Skeletal muscle tissue (tissue), 4 donors: Measurements from ENCODE around the gene STAG2. TPM values are rescaled to one million over a fixed set of nuclear protein-coding genes. Genes with fewer than 3 reads are reported as not detected.
A peak's percentile ranks its signal among the peaks of the same experiment; 100 is the strongest.

Source experiments
- H3K27ac ChIP-seq: one replicate; pipeline ENCODE4 v1.7.0; 2013; ENCODE audit warnings: mild to moderate bottlenecking, low read depth, low read length, inconsistent platforms
- H3K27me3 ChIP-seq, 3 donors: one replicate each; pipeline ENCODE4 v1.7.0; 2013; ENCODE audit warnings: low read length in 3 of 3; ENCODE audit not compliant: control insufficient read depth in 3 of 3, insufficient read depth in 3 of 3
- H3K36me3 ChIP-seq, 3 donors: one replicate each; pipeline ENCODE4 v1.7.0; 2013; ENCODE audit warnings: low read length in 3 of 3; ENCODE audit not compliant: control insufficient read depth in 3 of 3, insufficient read depth in 3 of 3
- H3K4me1 ChIP-seq, 3 donors: one replicate each; pipeline ENCODE4 v1.7.0; 2013; ENCODE audit warnings: low read length in 3 of 3, mild to moderate bottlenecking in 3 of 3; ENCODE audit not compliant: control insufficient read depth in 3 of 3, insufficient read depth in 3 of 3
- H3K4me3 ChIP-seq, 3 donors: one replicate each; pipeline ENCODE4 v1.7.0; 2013; ENCODE audit warnings: low read length in 3 of 3
- H3K9ac ChIP-seq, 3 donors: one replicate each; pipeline ENCODE4 v1.7.0; 2013; ENCODE audit warnings: low read length in 3 of 3, mild to moderate bottlenecking in 3 of 3, moderate library complexity in 2 of 3, low read depth in 1 of 3
- H3K9me3 ChIP-seq, 3 donors: one replicate each; pipeline ENCODE4 v1.7.0; 2013; ENCODE audit warnings: low read length in 3 of 3; ENCODE audit not compliant: control insufficient read depth in 3 of 3
- total RNA-seq: library from RNA; depleted of rRNA; stranded (reverse); fragments of >200 nt; gene quantifications from one replicate; pipeline ENCODE4 v1.2.3, GENCODE V29; 2014
- donor health status: Osteomylitis.

Gene STAG2
- total RNA-seq, 1 donor from 2014 or later = 67.8 TPM

DNA sequence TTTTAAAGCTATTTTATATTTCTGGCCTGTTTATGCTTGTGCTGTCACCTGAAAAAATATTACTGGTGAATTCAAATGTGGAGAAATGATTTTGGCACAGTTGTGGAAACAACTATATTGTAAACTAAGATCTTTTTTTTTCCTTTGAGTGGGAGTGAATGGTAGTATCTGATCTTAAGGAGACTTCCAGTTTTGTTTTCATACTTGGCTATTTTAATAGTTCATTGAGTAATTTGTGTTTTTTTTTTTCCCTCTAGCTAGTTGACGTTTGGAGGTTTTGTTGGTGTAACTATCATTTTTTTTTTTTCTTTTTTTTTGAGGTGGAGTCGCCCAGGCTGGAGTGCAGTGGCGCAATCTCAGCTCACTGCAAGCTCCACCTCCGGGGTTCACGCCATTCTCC, 10.5 kb downstream of the STAG2 start:
- Histone ChIP-seq H3K27me3 (no peaks in the 10 kb centered on the region), H3K36me3 (no peaks in the 10 kb centered on the region), H3K4me1 (peaks cover 0 to 11% (median 5%) of the 10 kb centered on the region in 3 donors), H3K9me3 (no peaks in the 10 kb centered on the region), H3K27ac (no peak overlapping the region), H3K9ac (no peak overlapping the region), H3K4me3 (no peak overlapping the region)

DNA sequence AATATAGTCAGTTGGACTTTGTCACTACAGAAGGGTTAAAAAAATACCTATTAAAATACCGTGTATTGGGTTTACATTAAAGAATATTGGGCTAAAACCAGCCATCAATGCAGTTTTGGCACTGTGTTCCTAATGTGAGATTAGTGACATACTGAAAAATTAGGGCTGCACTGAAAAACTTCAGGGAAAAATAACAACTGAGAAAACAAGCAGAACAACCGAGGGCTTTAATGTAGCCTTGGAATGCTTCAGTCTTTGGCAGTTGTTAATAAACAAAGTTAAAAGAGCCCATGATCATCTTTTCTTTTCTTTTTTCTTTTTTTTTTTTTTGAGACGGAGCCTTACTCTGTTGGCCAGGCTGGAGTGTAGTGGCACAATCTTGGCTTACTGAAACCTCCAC, 12.4 kb downstream of the STAG2 start:
- Histone ChIP-seq H3K4me1 (peaks cover 0 to 5% (median under 1%) of the 10 kb centered on the region in 3 donors), H3K9me3 (no peaks in the 10 kb centered on the region), H3K4me3 (no peak overlapping the region), H3K27me3 (no peaks in the 10 kb centered on the region), H3K36me3 (no peaks in the 10 kb centered on the region), H3K27ac (no peak overlapping the region), H3K9ac (no peak overlapping the region)

DNA sequence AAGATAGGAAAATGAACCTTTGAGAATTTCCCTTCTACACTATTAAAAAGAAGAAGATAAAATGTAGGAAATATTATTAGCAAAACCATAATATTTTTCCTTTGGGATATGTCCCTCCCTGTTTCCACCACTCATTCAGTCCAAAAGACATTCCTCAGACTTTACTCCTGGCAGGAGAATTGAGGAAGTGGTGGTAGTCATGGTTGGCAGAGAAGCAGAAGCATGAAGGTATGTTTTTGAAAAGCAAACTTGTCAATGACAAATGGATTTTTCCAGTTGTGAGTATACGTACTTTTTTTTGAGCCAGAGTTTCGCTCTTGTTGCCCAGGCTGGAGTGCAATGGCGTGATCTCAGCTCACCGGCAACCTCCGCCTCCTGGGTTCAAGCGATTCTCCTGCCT, 13.7 kb downstream of the STAG2 start:
- Histone ChIP-seq H3K36me3 (no peaks in the 10 kb centered on the region), H3K27ac (no peak overlapping the region), H3K4me3 (no peak overlapping the region), H3K9me3 (no peaks in the 10 kb centered on the region), H3K4me1 (peaks cover 4 to 8% (median 5%) of the 10 kb centered on the region in 3 donors), H3K27me3 (no peaks in the 10 kb centered on the region), H3K9ac (no peak overlapping the region)

DNA sequence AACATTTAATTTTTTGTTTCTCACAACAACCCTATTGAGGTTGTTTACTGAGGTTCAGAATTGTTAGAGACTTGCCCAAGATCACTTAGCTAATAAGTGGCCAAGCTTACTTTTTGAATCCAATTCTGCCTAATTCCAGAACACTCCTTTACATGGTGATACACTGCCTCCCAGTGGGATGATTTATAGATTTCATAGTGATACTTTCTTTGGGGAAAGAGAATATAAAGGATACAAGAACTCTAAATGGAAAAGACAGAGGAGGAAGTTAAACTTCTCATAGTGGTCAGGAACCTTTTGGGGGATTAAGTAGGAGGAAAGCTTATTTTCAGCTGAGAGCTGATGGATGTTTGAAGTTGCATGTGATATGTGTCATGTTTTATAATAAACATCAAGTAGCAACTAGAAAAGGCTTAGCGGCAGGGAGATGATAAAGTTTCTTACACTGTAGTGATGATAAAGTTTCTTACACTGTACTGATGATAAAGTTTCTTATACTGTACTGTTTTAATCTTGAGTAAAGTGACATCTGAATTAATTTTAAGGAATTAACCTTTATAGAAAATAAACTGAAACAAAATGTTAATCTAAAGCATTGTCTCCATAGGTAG, 15.3 kb downstream of the STAG2 start:
- Histone ChIP-seq H3K4me1 (peaks cover 3 to 12% (median 4%) of the 10 kb centered on the region in 3 donors), H3K9me3 (no peaks in the 10 kb centered on the region), H3K4me3 (no peak overlapping the region), H3K27me3 (no peaks in the 10 kb centered on the region), H3K36me3 (no peaks in the 10 kb centered on the region), H3K27ac (no peak overlapping the region), H3K9ac (no peak overlapping the region)

DNA sequence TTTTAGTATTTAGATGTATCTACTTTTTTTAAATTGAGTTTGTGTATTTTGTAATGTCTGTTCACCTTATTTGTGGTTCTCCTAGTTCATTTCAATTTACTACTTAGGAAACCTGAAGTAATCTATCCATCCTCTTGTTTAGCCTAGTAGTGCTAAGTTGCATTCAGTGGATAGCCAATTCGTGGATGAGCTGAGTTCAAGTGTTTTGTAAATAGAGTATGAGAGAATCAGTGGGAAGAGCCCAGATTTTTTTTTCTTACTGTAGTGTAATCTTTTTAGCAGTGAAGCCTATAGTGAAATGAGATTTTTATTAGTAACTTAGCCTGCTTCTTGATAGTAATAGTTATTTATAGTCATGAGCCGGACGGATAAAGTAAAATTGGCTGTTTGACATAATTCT, 21.7 kb downstream of the STAG2 start:
- Histone ChIP-seq H3K27ac (no peak overlapping the region), H3K4me1 (peaks cover 4 to 16% (median 10%) of the 10 kb centered on the region in 3 donors), H3K36me3 (no peaks in the 10 kb centered on the region), H3K4me3 (no peak overlapping the region), H3K9me3 (no peaks in the 10 kb centered on the region), H3K9ac (no peak overlapping the region), H3K27me3 (no peaks in the 10 kb centered on the region)

DNA sequence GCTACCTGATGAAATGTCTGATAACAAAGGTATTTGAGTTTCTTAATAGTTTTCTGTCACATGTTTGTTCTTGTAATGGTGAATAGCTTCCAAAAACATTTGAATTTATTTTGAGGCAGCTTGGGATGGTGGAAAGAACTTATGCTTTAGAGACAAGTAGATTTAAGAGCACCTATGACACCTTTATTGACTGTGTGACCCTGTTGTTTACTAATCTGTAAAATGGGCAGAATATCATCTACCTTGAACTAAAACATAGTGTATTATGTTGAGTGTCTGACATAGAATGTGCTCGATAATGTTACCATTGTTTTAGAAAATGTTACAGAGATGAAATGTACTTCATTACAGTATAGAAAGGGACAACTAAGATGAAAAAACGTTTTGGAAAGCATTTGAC, 24.9 kb downstream of the STAG2 start:
- H3K4me3 ChIP-seq = no peak overlapping the region
- no peak overlapping the region for H3K27ac ChIP-seq
- H3K36me3 ChIP-seq = no peaks in the 10 kb centered on the region
- no peaks in the 10 kb centered on the region for H3K27me3 ChIP-seq
- no peak overlapping the region for H3K9ac ChIP-seq
- no peaks in the 10 kb centered on the region for H3K9me3 ChIP-seq
- peaks cover 5 to 10% (median 9%) of the 10 kb centered on the region in 3 donors for H3K4me1 ChIP-seq

DNA sequence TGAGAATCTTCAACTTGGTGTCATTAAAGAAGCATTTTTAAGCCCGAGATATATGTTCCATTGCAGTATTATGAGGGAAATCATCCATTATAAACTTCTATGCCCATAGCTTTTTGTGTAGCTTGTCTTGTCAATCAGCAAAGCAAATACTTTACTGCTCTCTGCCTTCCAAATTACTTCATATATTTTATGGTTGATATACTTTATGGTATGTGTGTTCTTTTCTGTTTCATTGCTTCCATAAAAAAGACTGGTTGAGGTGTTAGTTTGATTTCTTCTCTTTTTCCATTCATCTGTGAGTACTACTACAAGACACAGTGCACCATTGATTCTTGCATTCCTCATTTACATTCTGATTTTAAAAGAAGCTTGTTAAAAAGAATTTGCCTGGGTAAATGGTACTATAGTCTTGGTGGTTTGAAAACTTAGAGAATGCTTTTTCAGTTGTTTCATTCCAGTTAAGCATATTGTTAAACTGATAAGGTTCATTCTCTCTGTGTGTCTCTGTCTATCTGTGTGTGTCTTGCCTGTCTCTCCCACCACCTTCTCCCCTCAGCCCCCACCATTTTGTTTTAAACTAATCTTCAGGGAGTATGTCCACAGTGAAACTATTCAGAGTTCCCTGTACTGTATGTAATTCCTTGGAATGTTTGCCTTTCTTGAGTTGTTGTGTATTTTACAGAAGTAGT, 27.1 kb downstream of the STAG2 start:
- Histone ChIP-seq H3K4me1 (peaks cover 5% of the 10 kb centered on the region in 3 donors), H3K27me3 (no peaks in the 10 kb centered on the region), H3K36me3 (no peaks in the 10 kb centered on the region), H3K9me3 (no peaks in the 10 kb centered on the region), H3K27ac (no peak overlapping the region), H3K9ac (no peak overlapping the region), H3K4me3 (no peak overlapping the region)

DNA sequence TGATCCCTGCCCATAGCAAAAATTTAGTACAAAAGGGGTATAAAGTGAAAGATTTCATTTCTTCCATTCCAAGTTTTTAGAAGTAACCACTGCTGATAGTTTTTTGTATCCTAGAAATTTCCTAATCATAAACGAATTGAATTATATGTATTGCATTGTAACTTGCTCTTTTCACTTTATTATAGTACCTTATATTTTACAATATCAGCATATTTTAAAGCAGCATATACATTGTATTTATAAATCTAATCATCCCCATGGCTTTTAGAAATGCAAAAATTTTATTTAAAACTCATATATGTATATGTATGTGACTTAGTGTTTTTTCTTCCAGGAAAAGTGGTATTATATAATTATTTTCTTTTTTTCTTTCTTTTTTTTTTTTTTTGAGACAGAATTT, 27.7 kb downstream of the STAG2 start:
- H3K4me1 ChIP-seq = peaks cover 5 to 10% (median 9%) of the 10 kb centered on the region in 3 donors
- H3K9ac ChIP-seq = no peak overlapping the region
- no peaks in the 10 kb centered on the region for H3K9me3 ChIP-seq
- H3K36me3 ChIP-seq = no peaks in the 10 kb centered on the region
- no peak overlapping the region for H3K27ac ChIP-seq
- H3K4me3 ChIP-seq = no peak overlapping the region
- H3K27me3 ChIP-seq = no peaks in the 10 kb centered on the region

DNA sequence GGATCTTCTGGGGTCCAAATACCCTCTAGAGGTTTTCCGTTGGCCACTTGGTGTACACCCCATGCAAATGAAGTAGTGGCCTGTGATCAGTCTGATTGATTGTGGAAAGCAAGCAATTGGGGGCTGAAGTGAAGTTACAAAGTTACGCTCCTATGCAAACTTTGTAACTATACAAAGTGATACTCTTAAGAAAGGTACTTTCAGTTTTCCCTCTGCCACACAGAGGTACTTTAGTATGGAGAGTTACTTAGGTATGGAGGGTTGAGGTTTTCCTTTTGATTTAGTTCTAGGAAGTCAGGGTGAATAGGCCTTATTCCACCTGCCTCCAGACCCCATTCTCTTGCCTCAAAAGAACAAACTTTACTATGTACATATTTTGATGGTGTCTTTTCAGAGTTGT, 28.7 kb downstream of the STAG2 start:
- Histone ChIP-seq H3K36me3 (no peaks in the 10 kb centered on the region), H3K9ac (no peak overlapping the region), H3K9me3 (no peaks in the 10 kb centered on the region), H3K4me3 (no peak overlapping the region), H3K4me1 (peaks cover 5 to 12% (median 11%) of the 10 kb centered on the region in 3 donors), H3K27me3 (no peaks in the 10 kb centered on the region), H3K27ac (peak overlapping the region; percentile 12)

DNA sequence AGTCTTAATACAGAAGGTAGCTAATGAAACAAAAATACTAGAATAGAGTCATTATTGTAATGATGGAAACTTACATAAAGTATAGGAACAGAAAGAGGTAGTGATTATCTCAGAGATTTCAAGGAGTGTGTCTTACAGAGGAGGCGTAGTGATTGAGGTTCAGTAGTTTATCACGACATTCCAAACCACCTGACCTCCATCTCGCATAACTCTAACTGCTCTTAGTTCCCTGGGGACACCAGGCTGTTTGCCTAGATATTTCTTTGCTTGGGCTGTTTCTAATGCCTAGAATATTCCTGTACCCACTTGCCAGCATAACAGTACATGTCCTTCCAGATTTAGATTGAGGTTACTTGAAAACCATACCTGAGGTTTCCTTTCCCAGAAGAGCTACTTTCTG, 29.1 kb downstream of the STAG2 start:
- Histone ChIP-seq H3K36me3 (no peaks in the 10 kb centered on the region), H3K9ac (no peak overlapping the region), H3K4me3 (no peak overlapping the region), H3K27ac (peak overlapping the region; percentile 12), H3K9me3 (no peaks in the 10 kb centered on the region), H3K4me1 (peaks cover 5 to 11% (median 7%) of the 10 kb centered on the region in 3 donors), H3K27me3 (no peaks in the 10 kb centered on the region)
